RWPE1 (cell line): ENCODE measurements around the gene SLC5A10.
"Not testable (repeated sequence)": the region's sequence is repeated elsewhere in the genome, so short reads cannot be mapped to it uniquely, and the experiment has no call there.

ENCODE experiments used
- CTCF ChIA-PET: fragments of 350-600 bp; sonication (Branson Sonifier 250); formaldehyde crosslinking; extraction: SDS; loops from one replicate; lab custom pipeline; 2021; lab: Yijun Ruan, JAX
- POLR2A ChIA-PET: fragments of 400-600 bp; formaldehyde crosslinking; extraction: SDS; loops from one replicate; lab custom pipeline; 2020; ENCODE audit warnings: antibody characterized with exemption; ENCODE audit not compliant: low non-redundant PET; lab: Yijun Ruan, JAX
- DNase-seq: peaks from one replicate; pipeline ENCODE4 v3.0.0; 2012; ENCODE audit warnings: low spot score
- H3K27ac ChIP-seq: fragments of 450-650 bp; 2 replicates; pipeline ENCODE4 v1.5.1; 2017
- TF ChIP-seq, protein P1 (sequence below): fragments of 450-650 bp; conservative IDR thresholded peaks from 2 replicates; pipeline ENCODE4 v1.5.1; 2017; ENCODE audit warnings: low read depth, mild to moderate bottlenecking

Gene SLC5A10

DNA sequence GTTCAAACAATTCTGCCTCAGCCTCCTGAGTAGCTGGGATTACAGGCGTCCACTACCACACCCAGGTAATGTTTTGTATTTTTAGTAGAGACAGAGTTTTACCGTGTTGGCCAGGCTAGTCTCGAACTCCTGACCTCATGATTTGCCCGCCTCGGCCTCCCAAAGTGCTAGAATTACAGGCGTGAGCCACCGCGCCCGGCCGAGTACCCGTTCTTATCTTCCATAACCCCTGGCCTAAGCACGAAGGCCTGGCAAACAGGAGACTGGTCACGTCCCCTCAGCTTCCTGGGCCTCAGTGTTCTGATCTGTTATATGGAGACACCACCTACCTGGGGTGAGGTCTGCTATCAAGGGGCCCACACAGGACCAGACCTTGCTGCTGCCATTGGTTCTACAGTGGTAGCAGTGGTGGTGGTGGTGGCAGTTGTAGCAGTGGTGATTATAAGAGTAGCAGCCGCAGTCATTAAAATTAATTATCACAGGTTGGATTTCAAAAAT, 1.3 kb downstream of the SLC5A10 start:
- H3K27ac ChIP-seq, result no peak overlapping the region
- TF ChIP-seq, protein P1, sequence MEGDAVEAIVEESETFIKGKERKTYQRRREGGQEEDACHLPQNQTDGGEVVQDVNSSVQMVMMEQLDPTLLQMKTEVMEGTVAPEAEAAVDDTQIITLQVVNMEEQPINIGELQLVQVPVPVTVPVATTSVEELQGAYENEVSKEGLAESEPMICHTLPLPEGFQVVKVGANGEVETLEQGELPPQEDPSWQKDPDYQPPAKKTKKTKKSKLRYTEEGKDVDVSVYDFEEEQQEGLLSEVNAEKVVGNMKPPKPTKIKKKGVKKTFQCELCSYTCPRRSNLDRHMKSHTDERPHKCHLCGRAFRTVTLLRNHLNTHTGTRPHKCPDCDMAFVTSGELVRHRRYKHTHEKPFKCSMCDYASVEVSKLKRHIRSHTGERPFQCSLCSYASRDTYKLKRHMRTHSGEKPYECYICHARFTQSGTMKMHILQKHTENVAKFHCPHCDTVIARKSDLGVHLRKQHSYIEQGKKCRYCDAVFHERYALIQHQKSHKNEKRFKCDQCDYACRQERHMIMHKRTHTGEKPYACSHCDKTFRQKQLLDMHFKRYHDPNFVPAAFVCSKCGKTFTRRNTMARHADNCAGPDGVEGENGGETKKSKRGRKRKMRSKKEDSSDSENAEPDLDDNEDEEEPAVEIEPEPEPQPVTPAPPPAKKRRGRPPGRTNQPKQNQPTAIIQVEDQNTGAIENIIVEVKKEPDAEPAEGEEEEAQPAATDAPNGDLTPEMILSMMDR, result no peak
- ChIA-PET POLR2A (no interaction called here), CTCF (interaction anchor here (0.6 kb wide), 1 partner anchor 325 kb away, joined by 4 read pairs; no protein-coding TSS in a partner anchor)
- no peak for DNase-seq

DNA sequence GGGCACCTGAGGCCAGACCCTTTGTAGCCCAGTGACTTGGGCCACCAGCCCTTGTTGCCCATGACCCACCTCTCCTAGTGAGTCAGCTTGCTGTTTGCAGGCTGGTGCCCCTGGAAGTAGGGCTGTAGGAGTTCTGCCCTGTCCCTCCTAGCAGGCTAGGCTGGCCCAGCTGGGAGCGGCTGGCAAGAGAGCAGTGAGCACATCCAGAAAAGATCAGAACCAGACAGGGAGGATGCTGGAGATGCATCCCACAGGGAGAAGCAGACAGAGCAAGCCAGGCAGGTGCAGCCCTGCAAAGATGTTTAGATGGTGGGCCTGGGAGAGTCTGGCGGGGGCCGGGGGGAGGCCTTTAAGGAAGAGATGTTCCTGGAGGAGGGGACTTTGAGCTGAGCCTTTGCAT, 2.4 kb downstream of the SLC5A10 start:
- ChIA-PET CTCF (no interaction called here), POLR2A (interaction anchor here (0.6 kb wide), 1 partner anchor 11 kb away, joined by 3 read pairs; no protein-coding TSS in a partner anchor)
- TF ChIP-seq, protein P1, result no peak
- H3K27ac ChIP-seq, result no peak overlapping the region
- DNase-seq, result no peak

DNA sequence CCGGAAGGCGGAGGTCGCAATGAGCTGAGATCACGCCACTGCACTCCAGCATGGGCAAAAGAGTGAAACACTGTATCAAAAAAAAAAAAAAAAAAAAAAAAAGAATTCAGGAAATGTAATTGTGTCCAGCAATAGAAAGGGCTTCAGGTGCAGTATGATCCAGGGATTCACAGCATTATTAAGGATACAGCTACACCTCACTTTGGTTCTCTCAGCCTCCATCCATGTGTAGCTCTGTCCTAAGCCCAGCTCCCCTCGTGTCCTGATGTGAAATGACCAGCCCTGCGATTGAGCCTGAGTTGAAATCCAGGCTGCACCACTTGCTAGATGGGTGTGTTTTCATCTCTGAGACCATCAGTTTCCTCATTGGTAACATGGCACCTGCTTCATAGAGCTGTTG, 3.0 kb downstream of the SLC5A10 start:
- ChIA-PET CTCF (no interaction called here), POLR2A (interaction anchor here (0.6 kb wide), 1 partner anchor 11 kb away, joined by 3 read pairs; no protein-coding TSS in a partner anchor)
- TF ChIP-seq, protein P1, result no peak
- no peak overlapping the region for H3K27ac ChIP-seq
- DNase-seq, result no peak

DNA sequence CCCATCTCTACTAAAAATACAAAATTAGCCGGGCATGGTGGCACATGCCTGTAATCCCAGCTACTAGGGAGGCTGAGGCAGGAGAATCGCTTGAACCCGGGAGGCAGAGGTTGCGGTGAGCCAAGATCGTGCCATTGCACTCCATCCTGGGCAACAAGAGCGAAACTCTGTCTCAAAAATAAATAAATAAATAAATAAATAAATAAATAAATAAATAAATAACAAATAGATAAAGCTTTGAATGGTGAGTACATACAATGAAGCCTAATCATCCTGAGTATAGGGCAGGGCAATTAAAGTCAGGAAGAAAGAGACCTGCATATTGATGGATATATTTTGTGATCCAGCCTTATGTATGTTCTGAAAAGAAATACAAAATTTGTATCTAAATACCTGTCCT, 4.1 kb downstream of the SLC5A10 start:
- DNase-seq, H3K27ac ChIP-seq, POLR2A ChIA-PET: not testable (repeated sequence)
- CTCF ChIA-PET, result interaction anchor here (0.6 kb wide), 1 partner anchor 43 kb away, joined by 3 read pairs; no protein-coding TSS in a partner anchor

- CTCF ChIA-PET, result interaction anchor here (0.6 to 0.8 kb wide), 2 partner anchors 42 to 65 kb away, joined by 3 read pairs; no protein-coding TSS in a partner anchor
- TF ChIP-seq, protein P1, result no peak
- H3K27ac ChIP-seq, result no peak overlapping the region
- no peak for DNase-seq
- POLR2A ChIA-PET, result no interaction called here
Observed at GRCh38 chr17:18956581-18956980, 4.6 kb downstream of the SLC5A10 start.

GRCh38 chr17:18957831-18958230, 5.9 kb downstream of the SLC5A10 start:
- POLR2A ChIA-PET, result no interaction called here
- DNase-seq, result no peak
- TF ChIP-seq, protein P1, result no peak
- CTCF ChIA-PET, result no interaction called here
- no peak overlapping the region for H3K27ac ChIP-seq

GRCh38 chr17:18958611-18959010, 6.6 kb downstream of the SLC5A10 start:
- POLR2A ChIA-PET, result no interaction called here
- CTCF ChIA-PET, result no interaction called here
- TF ChIP-seq, protein P1, result no peak
- DNase-seq, result no peak
- H3K27ac ChIP-seq, result no peak overlapping the region
